NCI-H82 treated with DMSO at 0.1 percent for 48 hours (cell line): ENCODE data around the gene WNK1.
"Not testable (repeated sequence)": the region's sequence is repeated elsewhere in the genome, so short reads cannot be mapped to it uniquely, and the experiment has no call there.

Source experiments
- DNase-seq: peaks from one replicate; lab custom pipeline; 2025; ENCODE audit not compliant: unreplicated experiment; lab: John Stamatoyannopoulos, UW

The WNK1 gene

DNA sequence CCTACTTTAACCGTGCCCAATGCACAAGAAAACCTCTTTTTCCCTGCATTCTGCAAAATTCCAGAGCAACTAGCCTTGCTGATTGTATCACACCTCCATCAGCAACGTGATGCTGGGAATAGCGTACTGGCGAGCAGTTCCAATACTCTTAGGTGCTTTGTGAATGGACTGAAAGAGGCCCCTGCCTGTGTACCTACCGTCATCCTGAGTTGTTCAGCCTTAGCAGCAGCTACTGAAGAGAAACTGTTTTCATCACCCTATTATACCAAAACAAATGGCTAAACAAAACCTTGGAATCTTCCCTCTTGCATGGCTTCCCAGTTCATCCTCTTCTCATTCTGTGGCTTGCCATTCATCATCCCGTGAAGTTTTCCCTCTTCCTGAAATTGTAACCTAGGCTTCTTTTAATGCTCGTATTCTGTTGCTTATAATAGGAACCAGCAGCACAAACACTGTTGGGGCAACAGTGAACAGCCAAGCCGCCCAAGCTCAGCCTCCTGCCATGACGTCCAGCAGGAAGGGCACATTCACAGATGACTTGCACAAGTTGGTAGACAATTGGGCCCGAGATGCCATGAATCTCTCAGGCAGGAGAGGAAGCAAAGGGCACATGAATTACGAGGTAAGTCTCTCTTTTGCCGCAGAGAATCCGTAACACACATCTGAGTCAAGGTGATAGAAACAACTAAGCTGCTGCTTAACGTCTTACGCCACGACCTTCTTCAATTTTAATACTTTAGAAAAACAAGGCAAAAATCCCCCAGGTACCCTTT, 155.2 kb downstream of the WNK1 start:
- DNase-seq: no peak

GRCh38 chr12:909861-910260, 157.5 kb downstream of the WNK1 start:
- DNase-seq: no peak

GRCh38 chr12:910416-910815, 158.0 kb downstream of the WNK1 start:
- DNase-seq: no peak

GRCh38 chr12:911191-911826, 158.9 kb downstream of the WNK1 start:
- no peak for DNase-seq

DNA sequence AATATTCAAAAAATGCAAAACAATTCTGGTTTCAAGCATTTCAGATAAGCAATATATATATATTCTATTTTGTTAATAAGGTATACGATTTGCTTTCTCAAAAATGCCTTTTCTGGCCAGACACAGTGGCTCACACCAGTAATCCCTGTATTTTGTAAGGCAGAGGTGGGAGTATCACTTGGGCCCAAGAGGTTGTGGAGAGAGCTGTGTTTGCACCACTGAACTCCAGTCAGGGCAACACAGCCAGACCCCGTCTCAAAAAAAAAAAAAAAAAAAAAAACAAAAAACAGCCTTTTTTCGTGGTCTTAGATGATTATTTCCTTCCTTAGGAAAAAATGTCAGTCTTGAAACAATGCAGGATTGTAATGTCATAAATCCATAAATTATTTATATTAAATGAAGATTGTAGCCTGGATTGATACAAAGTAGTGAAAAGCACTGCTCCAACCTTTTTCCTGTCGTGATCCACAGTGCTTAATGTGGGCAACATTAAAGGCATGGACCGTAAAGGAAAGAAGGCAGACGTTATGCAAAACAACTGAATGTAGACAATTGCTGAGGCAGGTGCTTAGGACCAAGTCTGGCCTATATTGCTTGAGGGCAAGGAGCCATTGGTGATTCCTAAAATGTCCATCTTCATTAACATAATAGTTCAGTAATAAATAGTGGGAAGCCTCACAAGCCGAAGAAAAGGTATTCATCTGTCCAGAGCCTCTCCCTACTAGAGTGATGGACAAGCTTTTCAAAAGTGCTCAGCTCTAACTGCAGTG, 160.3 kb downstream of the WNK1 start:
- no peak for DNase-seq

GRCh38 chr12:913919-914698, 161.7 kb downstream of the WNK1 start:
- DNase-seq: no peak

DNA sequence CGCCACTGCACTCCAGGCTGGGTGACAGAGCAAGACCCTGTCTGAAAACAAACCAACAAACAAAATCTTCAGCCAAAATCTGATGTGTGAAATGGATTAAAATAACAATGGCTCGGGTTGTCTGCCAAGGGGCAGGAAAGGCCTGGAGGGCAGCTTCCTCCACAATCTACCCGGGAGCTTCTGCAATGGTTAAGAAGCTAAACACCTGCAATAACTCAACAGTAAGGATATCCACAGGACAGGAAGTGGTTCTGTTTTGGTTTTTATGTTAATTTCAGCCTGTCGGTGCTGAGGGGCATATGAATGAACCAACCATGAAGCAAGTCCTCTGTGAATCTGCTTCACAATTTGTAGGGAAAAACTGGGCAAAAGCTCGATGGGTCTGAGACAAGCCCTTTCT, 162.7 kb downstream of the WNK1 start:
- no peak for DNase-seq

- DNase-seq: no peak
Measured at GRCh38 chr12:916240-916639, 163.9 kb downstream of the WNK1 start.

GRCh38 chr12:916712-917445, 164.5 kb downstream of the WNK1 start:
- DNase-seq: no peak

DNA sequence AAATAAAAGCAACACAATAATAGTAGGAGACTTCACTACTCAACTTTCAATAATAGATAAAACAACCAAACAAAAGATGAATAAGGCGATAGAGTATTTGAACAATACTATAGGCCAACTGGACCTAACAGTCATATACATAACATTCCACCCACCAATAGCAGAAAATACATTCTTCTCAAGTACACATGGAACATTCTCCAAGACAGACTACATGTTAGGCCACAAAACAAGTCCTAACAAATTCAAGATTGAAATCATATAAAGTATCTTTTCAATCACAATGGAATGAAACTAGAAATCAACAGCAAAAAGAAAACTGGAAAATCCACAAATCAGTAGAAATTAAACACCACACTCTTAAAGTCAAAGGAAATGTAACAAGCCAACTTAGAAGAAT, 168.3 kb downstream of the WNK1 start:
- DNase-seq: no peak

- DNase-seq: no peak
Measured at GRCh38 chr12:922285-922684, 169.9 kb downstream of the WNK1 start.

- no peak for DNase-seq
Measured at GRCh38 chr12:926641-927040, 174.3 kb downstream of the WNK1 start.

DNA sequence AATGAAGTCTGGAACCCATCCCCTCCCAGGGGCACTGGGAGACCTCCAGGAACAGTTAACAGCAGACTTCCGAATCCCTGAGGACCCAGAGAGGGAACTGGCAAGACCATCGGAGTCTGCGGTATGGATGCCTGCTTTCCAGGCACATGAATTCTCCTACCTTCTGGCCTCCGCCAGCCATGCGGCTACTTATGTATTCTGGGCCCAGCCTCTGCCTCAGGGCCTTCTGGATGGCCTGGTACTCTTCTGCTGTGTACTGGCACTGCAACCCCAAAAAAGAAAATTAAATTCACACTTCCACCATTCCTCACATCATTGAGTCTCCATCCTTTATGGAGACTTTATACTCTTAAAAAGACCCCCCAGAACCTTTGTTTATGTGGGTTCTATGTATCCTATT, 178.7 kb downstream of the WNK1 start:
- no peak for DNase-seq

DNA sequence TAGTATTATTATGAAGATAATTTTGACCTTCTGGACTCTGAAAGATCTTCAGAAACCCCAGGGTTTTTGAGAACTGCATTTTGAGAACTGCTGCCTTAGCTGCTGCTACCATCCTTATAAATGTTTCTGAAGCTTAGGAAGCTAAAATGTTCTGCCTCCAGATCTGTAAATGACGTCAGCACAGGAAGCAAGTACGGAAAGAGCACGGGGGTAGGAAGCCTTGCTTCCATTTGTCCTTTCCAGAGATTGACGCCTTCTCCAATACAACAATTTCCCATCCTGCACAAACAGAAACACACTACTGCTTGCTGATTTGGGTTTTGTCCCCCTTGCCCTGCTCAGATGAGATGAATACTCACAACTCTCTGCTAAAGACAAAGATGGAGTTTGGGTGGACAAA, 179.2 kb downstream of the WNK1 start:
- DNase-seq: no peak

GRCh38 chr12:935891-936290, 183.5 kb downstream of the WNK1 start:
- not testable (repeated sequence) for DNase-seq

GRCh38 chr12:936377-937345, 184.3 kb downstream of the WNK1 start:
- no peak for DNase-seq

- DNase-seq: no peak
Measured at GRCh38 chr12:938810-939209, 186.4 kb downstream of the WNK1 start.

DNA sequence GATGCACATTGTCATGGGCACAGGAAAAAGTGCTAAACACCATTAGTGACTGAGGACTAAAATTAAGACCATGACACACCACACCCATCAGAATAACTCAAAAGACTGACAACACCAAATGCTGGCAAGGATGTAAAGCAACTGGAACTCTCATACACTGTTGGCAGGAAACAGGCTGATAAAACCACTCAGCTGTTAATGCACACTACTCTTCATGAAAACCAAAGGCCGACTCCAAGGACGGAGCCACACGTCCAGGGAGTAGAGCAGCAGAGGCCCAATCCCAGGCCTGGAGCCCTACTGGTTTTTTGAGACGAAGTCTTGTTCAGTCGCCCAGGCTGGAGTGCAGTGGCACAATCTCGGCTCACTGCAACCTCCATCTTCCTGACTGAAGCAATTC, 190.7 kb downstream of the WNK1 start:
- DNase-seq: no peak

DNA sequence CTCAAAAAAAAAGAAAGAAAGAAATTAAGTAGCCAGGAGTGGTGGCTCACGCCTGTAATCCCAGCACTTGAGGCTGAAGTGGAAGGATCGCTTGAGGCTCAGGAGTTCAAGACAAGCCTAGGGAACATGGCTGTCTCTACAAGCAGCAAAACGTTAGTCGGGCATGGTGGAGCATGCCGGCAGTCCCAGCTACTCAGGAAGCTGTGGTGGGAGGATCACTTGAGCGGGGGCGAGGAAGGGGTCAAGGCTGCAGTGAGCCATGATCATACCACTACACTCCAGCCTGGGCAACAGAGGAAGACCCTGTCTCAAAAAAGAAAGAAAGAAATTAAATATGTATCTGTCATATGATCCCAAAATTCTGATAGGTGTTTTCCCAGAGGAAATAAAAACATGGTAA, 191.8 kb downstream of the WNK1 start:
- no peak for DNase-seq
